Natural killer cell (primary cell): Measurements from ENCODE around the gene DHX8. TPM values are rescaled to one million over a fixed set of nuclear protein-coding genes. Genes with fewer than 3 reads are reported as not detected.

Experiments used
- ATAC-seq, 3 donors: fragments of 150-1000 bp in 2 of 3; fragments of 200-7000 bp in 1 of 3; cut with Tn5 transposase; 1 replicate in 1 of 3; 2 replicates in 2 of 3; pipeline ENCODE4 v1.10.0; 2021; ENCODE audit warnings: mild to moderate bottlenecking in 2 of 3, moderate library complexity in 2 of 3
- DNase-seq, 2 donors: peaks; one replicate each; pipeline versions ENCODE4 v3.0.0 to v3.0.0-alpha.2; 2013 to 2021; ENCODE audit warnings: mixed read lengths in 1 of 2
- H3K27ac ChIP-seq: one replicate; pipeline ENCODE4 v1.5.1; 2013; ENCODE audit warnings: mild to moderate bottlenecking, low read length
- H3K27me3 ChIP-seq: one replicate; pipeline ENCODE4 v1.6.1; 2013; ENCODE audit warnings: low read length; ENCODE audit not compliant: control insufficient read depth, insufficient read depth
- H3K36me3 ChIP-seq: one replicate; pipeline ENCODE4 v1.6.1; 2013; ENCODE audit warnings: low read length; ENCODE audit not compliant: control insufficient read depth, insufficient read depth
- H3K4me1 ChIP-seq: one replicate; pipeline ENCODE4 v1.6.1; 2013; ENCODE audit warnings: low read length; ENCODE audit not compliant: control insufficient read depth, insufficient read depth
- H3K4me3 ChIP-seq: one replicate; pipeline ENCODE4 v1.5.1; 2013; ENCODE audit warnings: low read length
- H3K9me3 ChIP-seq: one replicate; pipeline ENCODE4 v1.6.1; 2013; ENCODE audit warnings: low read length; ENCODE audit not compliant: control insufficient read depth, insufficient read depth
- H3K27ac Mint-ChIP-seq, 2 donors: one replicate each; pipeline ENCODE4 v1.8.0; 2022; ENCODE audit warnings: mild to moderate bottlenecking in 2 of 2, mixed read lengths in 2 of 2, moderate library complexity in 1 of 2
- H3K27me3 Mint-ChIP-seq, 2 donors: one replicate each; pipeline ENCODE4 v1.8.0; 2022; ENCODE audit warnings: low read depth in 2 of 2, mixed read lengths in 2 of 2
- H3K36me3 Mint-ChIP-seq: one replicate; pipeline ENCODE4 v1.8.0; 2022; ENCODE audit warnings: mixed read lengths
- H3K4me1 Mint-ChIP-seq, 2 donors: one replicate each; pipeline ENCODE4 v1.8.0; 2022; ENCODE audit warnings: mixed read lengths in 2 of 2
- H3K4me3 Mint-ChIP-seq: one replicate; pipeline ENCODE4 v1.8.0; 2022; ENCODE audit warnings: mild to moderate bottlenecking, moderate library complexity, mixed read lengths
- H3K9me3 Mint-ChIP-seq, 2 donors: one replicate each; pipeline ENCODE4 v1.8.0; 2022; ENCODE audit warnings: mixed read lengths in 2 of 2
- WGBS: methylation state at CpG from one replicate; pipeline ENCODE4 v1.1.7; 2013; ENCODE audit warnings: missing lambda C conversion rate; ENCODE audit not compliant: insufficient coverage; 5-methylcytosine and 5-hydroxymethylcytosine counted together
- intact Hi-C: fragments of 100-400 bp; cut with micrococcal nuclease; formaldehyde crosslinking; loops from one replicate; pipeline ENCODE4 v1.14.2; 2022
- total RNA-seq, 4 donors: library from RNA; stranded (reverse); fragments of 120-200 nt in 1 of 4; gene quantifications; one replicate each; pipeline versions ENCODE4 v1.2.3 to v1.2.4, GENCODE V29; 2013 to 2022
- TF ChIP-seq, protein P1 (sequence below): fragments of 200-600 bp; IDR thresholded peaks from one replicate; pipeline ENCODE4 v1.8.0; 2022; ENCODE audit warnings: antibody characterized with exemption

The DHX8 gene
- total RNA-seq, 3 donors from 2014 or later (not counting 1 experiment from before 2014, with no cell fraction given), result 88.3 to 106 (median 105) TPM

GRCh38 chr17:43463241-43463640 lies 20.5 kb upstream of the DHX8 start:
- Mint-ChIP-seq H3K4me1 (no peaks in the 10 kb centered on the region), H3K27me3 (peaks cover 9 to 13% of the 10 kb centered on the region in 2 donors), H3K9me3 (no peaks in the 10 kb centered on the region), H3K4me3 (no peak overlapping the region), H3K36me3 (no peaks in the 10 kb centered on the region), H3K27ac (no peak overlapping the region)
- TF ChIP-seq, protein P1, sequence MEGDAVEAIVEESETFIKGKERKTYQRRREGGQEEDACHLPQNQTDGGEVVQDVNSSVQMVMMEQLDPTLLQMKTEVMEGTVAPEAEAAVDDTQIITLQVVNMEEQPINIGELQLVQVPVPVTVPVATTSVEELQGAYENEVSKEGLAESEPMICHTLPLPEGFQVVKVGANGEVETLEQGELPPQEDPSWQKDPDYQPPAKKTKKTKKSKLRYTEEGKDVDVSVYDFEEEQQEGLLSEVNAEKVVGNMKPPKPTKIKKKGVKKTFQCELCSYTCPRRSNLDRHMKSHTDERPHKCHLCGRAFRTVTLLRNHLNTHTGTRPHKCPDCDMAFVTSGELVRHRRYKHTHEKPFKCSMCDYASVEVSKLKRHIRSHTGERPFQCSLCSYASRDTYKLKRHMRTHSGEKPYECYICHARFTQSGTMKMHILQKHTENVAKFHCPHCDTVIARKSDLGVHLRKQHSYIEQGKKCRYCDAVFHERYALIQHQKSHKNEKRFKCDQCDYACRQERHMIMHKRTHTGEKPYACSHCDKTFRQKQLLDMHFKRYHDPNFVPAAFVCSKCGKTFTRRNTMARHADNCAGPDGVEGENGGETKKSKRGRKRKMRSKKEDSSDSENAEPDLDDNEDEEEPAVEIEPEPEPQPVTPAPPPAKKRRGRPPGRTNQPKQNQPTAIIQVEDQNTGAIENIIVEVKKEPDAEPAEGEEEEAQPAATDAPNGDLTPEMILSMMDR, result no peak
- no peaks in the 10 kb centered on the region for H3K4me1 ChIP-seq
- DNase-seq (no peak), ATAC-seq (no peak)
- no peak overlapping the region for H3K27ac ChIP-seq
- WGBS, result 66% methylated on average over 4 of the region's 4 CpGs
- no peaks in the 10 kb centered on the region for H3K36me3 ChIP-seq
- intact Hi-C loops, result no loop called here
- H3K4me3 ChIP-seq, result no peak overlapping the region
- no peaks in the 10 kb centered on the region for H3K9me3 ChIP-seq
- no peaks in the 10 kb centered on the region for H3K27me3 ChIP-seq

GRCh38 chr17:43464046-43464445 lies 19.7 kb upstream of the DHX8 start:
- peaks cover 9 to 21% of the 10 kb centered on the region in 2 donors for H3K27me3 Mint-ChIP-seq
- H3K27ac ChIP-seq, result no peak overlapping the region
- TF ChIP-seq, protein P1, result no peak
- intact Hi-C loops, result no loop called here
- no peak for DNase-seq
- H3K36me3 ChIP-seq, result no peaks in the 10 kb centered on the region
- H3K4me3 ChIP-seq, result no peak overlapping the region
- ATAC-seq, result no peak
- H3K9me3 Mint-ChIP-seq, result no peaks in the 10 kb centered on the region
- no peaks in the 10 kb centered on the region for H3K4me1 Mint-ChIP-seq
- no peak overlapping the region for H3K4me3 Mint-ChIP-seq
- no peaks in the 10 kb centered on the region for H3K9me3 ChIP-seq
- no peak overlapping the region for H3K27ac Mint-ChIP-seq
- no peaks in the 10 kb centered on the region for H3K4me1 ChIP-seq
- no CpG with 5 or more reads among the region's 1 CpG for WGBS
- no peaks in the 10 kb centered on the region for H3K36me3 Mint-ChIP-seq
- no peaks in the 10 kb centered on the region for H3K27me3 ChIP-seq

DNA sequence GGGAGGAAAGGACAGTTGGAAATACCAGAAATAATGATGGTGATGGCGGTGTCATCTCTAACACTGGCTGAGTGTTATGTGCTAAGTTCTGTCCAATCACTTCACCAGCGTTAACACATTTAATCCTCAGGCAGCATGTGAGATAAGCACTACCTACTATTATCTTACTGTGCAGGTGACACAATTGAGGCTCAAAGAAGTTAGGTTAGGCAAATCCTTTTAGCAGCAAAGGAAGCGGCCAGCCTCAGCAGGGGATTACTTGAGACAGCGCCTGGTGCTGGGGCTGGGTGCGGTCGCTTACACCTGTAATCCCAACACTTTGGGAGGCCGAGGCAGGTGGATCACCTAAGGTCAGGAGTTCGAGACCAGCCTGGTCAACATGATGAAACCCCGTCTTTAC lies 18.7 kb upstream of the DHX8 start:
- Mint-ChIP-seq H3K4me3 (no peak overlapping the region), H3K36me3 (no peaks in the 10 kb centered on the region), H3K27me3 (peaks cover 9 to 21% of the 10 kb centered on the region in 2 donors), H3K27ac (no peak overlapping the region), H3K9me3 (no peaks in the 10 kb centered on the region), H3K4me1 (no peaks in the 10 kb centered on the region)
- TF ChIP-seq, protein P1, result no peak
- no peak for DNase-seq
- ATAC-seq, result no peak
- intact Hi-C loops, result no loop called here
- H3K27ac ChIP-seq, result no peak overlapping the region
- H3K4me3 ChIP-seq, result no peak overlapping the region
- H3K9me3 ChIP-seq, result no peaks in the 10 kb centered on the region
- H3K36me3 ChIP-seq, result no peaks in the 10 kb centered on the region
- no peaks in the 10 kb centered on the region for H3K27me3 ChIP-seq
- WGBS, result 83% methylated on average over 8 of the region's 9 CpGs
- H3K4me1 ChIP-seq, result no peaks in the 10 kb centered on the region

DNA sequence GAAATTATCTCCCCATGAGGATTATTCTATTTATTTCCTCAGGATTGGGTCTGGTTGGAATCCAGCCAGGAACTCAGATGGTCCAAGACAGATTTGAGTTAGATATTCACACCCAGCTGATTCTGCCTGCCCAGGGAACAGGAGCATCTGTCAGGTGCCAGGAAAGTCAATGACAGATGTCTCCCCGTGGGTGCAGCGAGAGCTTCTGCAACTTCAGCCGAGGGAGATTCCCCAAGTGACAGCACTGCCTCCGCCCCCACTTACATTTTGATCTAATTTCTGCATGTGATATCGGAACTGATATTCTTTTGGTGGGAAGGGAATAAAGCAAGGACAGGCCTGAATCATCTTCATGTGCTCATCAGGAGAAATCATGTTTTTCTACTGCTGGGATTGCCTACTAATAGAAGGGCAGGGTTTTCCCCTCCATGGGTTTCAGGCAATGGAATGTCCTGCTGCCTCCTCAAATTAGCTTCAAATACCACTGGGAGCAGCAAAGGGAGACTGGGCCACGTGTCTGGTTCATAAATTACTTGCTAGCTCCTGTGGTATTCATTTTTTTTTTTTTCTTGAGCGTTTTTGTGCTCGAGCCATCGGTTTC lies 15.7 kb upstream of the DHX8 start:
- Mint-ChIP-seq H3K36me3 (no peaks in the 10 kb centered on the region), H3K27me3 (peaks cover 9 to 21% of the 10 kb centered on the region in 2 donors), H3K4me3 (no peak overlapping the region), H3K27ac (no peak overlapping the region), H3K9me3 (no peaks in the 10 kb centered on the region), H3K4me1 (no peaks in the 10 kb centered on the region)
- intact Hi-C loops, result no loop called here
- H3K27ac ChIP-seq, result no peak overlapping the region
- no peaks in the 10 kb centered on the region for H3K27me3 ChIP-seq
- H3K4me1 ChIP-seq, result no peaks in the 10 kb centered on the region
- H3K36me3 ChIP-seq, result no peaks in the 10 kb centered on the region
- DNase-seq (no peak), ATAC-seq (no peak)
- no peaks in the 10 kb centered on the region for H3K9me3 ChIP-seq
- WGBS, result 83% methylated on average over 9 of the region's 9 CpGs
- no peak overlapping the region for H3K4me3 ChIP-seq
- TF ChIP-seq, protein P1, result no peak
